GM21381 (cell line): ENCODE measurements around the gene NTN1.
"Not testable (repeated sequence)": the region's sequence is repeated elsewhere in the genome, so short reads cannot be mapped to it uniquely, and the experiment has no call there.

Source experiments
- ATAC-seq: cut with Tn5 transposase; IDR thresholded peaks from one replicate; pipeline ENCODE4 v1.9.1; 2021; ENCODE audit warnings: mild to moderate bottlenecking, moderate library complexity; ENCODE audit not compliant: unreplicated experiment

The NTN1 gene

GRCh38 chr17:9021158-9021991, at the start of gene NTN1:
Gene NTN1, plus strand, starts transcription at chr17:9021510. Its CDS starts 864 bp downstream, at chr17:9022374.
- ATAC-seq, result no peak

DNA sequence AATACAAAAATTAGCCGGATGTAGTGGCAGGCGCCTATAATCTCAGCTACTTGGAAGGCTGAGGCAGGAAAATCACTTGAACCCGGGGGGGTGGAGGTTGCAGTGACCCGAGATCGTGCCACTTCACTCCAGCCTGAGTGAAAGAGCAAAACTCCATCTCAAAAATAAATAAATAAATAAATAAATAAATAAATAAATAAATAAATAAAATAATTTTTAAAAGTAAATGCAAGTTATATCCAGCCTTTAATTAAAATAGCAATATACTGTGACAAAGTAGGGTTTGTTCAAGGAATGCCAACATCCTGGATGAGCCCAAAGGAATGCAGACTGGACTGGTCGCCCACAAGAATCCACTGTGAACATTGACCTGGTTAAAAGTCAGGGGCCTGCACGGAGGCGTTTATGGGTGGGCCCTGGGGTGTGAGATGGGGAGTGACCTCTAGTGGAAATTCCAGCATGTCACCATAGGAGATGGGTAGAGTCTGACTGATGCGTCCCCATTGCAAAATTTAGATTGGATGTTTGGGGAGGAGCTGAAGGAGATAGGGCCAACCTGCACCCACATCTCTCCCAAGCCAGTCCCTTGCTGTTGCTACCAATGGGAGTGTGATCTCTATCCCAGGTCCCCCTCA, 46.1 kb upstream of the NTN1 start:
- no peak for ATAC-seq

DNA sequence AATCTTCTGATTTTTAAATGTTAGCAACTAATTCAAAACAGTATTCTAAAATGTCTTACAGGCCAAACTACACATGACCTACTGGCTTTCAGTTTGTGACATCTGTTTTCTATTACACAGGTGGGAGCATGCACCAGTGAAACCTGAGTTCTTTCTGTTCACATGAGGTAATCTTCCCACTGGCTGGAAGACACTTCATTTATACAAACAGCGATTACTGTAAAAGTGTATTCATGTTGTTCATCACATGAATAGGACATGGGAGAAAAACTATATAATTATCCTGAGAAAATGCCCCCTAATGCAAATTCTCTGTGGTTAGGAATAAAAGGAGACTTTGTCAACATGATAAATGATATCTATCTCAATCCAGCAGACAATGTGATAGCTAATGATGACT, 44.7 kb upstream of the NTN1 start:
- no peak for ATAC-seq

GRCh38 chr17:8979715-8980114, 41.6 kb upstream of the NTN1 start:
- ATAC-seq, result no peak

DNA sequence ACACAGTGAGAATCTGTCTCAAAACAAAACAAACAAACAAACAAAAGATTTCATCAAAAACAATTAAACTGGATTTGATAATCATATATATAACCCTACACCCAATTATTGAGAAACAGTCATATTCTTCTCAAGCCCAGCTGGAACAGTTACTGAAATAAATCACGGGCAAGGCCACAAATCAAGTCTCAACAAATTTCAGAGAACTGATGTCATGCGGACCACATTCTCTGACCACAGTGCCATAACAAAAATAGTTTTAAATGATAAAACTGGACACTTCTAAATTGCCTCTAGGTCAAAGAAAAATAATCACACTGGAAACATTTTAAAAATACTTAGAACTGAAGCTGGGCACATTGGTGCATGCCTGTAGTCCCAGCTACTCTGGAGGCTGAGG, 39.9 kb upstream of the NTN1 start:
- ATAC-seq, result no peak

GRCh38 chr17:8984225-8984624, 37.1 kb upstream of the NTN1 start:
- not testable (repeated sequence) for ATAC-seq

DNA sequence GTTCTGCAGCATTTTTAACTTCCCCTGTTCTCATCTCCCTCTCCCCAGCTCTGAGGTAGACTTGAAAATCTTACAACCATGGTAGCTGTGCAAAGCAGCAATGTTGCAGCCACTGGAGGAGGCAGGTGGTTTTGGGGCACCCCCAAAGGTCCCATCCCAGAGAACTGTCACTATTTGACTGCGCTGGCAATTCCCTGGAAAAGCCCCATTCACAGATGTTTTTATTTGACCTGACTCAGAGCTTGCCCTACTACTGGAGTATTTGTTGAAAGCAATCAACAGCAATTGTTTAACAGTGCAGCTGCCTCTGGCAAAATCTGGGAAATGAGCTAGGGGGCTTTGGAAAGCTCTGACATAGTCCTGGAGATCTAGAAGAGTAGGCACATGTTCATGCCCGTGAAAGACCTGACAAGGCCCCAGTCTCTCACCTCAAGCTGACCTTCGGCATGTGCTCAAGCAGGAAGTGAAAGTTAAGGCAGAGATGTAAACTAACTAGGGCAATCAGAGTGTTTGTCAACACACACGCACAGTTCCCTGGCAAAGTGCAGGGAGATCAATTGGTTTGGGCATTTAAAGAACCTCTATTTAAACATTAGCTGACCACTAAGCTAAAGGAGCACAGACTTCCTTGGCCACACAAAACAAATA, 36.1 kb upstream of the NTN1 start:
- ATAC-seq, result no peak

DNA sequence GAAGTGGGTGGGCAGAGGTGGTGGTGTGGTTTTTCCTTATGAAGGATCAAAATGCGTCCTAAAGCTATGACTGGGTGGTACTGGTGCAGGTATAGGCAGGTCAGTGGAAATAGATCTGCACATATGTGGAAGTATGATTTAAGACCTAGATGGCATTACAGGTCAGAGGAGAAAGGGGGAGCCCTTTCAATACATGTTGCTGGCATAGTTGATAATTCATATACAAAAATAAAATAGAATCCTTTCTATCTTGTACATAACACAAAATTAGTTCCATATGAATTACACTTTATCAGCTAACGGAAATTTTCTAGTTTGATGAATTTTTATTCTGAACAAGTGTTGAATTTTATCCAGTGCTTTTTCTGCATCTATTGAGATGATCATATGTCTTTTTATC, 35.0 kb upstream of the NTN1 start:
- no peak for ATAC-seq

- not testable (repeated sequence) for ATAC-seq
These were observed 32.9 kb upstream of the NTN1 start for GRCh38 chr17:8988263-8988935.

DNA sequence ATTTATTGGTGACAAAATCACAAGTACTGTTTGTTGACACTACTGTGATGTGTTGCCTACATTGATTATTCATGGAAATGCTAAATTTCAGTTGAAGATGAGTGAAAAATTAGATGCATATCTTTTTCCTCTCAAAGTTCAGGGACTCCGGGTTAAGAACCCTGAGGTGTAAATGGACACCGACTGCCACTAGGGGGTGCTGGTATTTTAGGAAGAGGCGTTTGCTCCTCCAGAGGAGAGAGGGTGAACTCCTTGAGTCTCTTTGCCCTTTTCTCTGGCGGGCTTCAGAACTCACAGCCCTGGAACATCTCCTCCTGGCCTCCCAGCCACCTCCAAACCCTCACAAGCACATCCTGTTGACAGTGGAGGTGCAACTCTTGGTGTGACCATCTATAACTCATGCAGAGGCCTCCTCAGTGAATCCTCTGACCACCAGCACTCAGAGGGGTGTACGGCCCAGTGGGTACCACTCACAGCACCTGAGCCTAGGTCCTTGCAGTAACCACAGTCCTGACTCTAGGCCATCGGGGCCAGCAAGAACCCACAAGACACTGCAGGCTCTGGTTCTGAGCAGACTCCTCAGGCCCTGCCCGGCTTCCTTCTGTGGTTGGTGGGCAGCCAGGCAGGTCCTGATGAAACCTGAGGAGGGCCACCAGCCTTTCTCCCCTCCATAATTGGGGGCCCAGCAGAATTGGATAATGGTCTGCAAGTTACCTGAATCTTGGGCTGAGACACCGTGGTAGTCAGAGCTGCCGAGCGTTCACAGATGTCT, 29.6 kb upstream of the NTN1 start:
- ATAC-seq, result no peak

GRCh38 chr17:8994319-8994718, 27.0 kb upstream of the NTN1 start:
- ATAC-seq, result no peak

DNA sequence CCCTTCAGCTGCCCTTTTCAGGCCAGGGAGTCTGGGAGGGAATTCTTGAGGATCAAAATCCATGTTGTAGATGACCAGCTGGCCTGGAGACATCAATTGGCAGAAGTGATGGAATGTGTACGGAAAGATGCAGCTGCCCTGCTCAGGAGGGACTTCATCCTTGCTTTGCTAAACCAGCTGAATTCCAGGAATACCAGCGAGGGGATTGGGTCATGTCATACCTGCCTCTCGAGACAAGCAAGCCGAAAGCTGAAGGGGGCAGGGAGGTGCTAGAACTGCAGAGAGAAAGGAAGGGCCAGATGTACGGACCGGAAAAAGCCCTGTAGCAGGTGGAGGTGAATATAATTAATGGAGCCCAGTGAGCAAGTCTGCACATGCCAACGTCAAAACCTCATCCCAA, 25.6 kb upstream of the NTN1 start:
- no peak for ATAC-seq

GRCh38 chr17:8997994-8998628, 23.2 kb upstream of the NTN1 start:
- no peak for ATAC-seq

DNA sequence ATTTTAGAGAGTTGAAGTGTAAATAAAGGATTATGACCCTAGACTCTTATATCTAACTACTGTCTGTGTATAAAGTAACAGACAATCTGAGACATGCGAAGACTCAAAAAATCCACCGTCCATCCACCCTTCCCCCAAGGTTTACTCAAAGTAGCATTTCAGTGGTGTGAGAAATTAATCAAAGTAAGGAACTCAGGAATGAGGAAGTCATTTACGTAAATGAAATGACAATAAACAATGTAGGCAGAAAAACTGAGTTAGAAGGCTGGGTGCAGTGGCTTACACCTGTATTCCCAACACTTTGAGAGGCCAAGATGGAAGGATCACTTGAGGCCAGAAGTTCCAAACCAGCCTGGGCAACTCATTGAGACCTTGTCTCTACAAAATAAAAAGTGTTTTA, 19.8 kb upstream of the NTN1 start:
- no peak for ATAC-seq

- ATAC-seq, result no peak
These were observed 19.1 kb upstream of the NTN1 start for GRCh38 chr17:9002227-9002605.

- no peak for ATAC-seq
These were observed 18.5 kb upstream of the NTN1 start for GRCh38 chr17:9002606-9003354.

- ATAC-seq, result no peak
These were observed 17.8 kb upstream of the NTN1 start for GRCh38 chr17:9003355-9004131.

DNA sequence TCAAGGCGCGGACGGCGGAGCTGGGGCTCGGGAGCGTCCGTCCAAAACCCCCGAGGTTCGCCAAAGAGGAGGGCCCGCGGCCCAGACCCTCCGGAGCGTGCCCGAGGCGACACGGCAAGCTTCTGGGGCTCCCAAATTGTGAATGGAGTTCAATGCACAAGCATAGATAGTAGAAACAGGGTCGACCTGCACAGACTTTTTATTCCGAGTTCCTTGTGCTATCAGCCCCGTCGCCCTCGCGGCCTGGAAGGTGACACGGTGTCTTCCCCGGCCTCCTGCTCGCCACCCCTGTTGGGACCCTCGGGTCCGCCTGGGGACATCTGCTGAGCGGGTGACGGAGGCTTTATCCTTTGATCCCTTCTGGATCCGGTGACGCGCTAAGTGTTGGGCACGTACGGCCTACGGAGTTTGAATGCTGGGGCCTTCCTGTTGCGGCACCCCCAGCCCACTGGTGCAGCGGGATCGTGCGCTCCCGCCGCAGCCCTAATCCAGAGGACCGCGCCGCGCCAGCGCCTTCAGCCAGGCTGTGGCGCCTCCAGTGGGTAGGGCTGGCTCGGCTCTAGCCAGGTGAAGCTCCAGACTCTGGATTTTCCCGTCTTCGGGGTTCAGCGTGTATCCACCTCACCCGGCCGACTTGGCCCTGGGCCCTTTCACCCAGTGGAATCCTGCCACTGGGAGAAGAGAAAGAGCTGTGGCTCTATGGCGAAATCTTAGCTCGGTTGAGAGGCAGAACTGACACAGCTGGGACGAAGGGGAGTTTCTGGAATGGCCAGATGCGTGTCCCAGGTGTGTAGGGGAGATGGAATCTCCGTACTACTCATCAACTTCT, 17.0 kb upstream of the NTN1 start:
- ATAC-seq, result no peak
